Fibroblast of lung (primary cell): Measurements from ENCODE around the gene ALOX12. TPM values are rescaled to one million over a fixed set of nuclear protein-coding genes. Genes with fewer than 3 reads are reported as not detected.
"Not testable (repeated sequence)": the region's sequence is repeated elsewhere in the genome, so short reads cannot be mapped to it uniquely, and the experiment has no call there.

ENCODE experiments used
- DNase-seq, 2 donors: peaks; one replicate each; pipeline versions ENCODE4 v3.0.0 to v3.0.0-alpha.2; 2010; ENCODE audit warnings: low read depth in 2 of 2
- H2AFZ ChIP-seq: 2 replicates; pipeline ENCODE4 v1.5.1; 2012; ENCODE audit warnings: low read length, control low read depth, inconsistent platforms
- H3K27ac ChIP-seq: 2 replicates; pipeline ENCODE4 v1.5.1; 2011; ENCODE audit warnings: low read length, control low read depth; ENCODE audit not compliant: insufficient read depth
- H3K27me3 ChIP-seq: 2 replicates; pipeline ENCODE4 v1.5.1; 2011; ENCODE audit warnings: mild to moderate bottlenecking, low read length; ENCODE audit not compliant: control insufficient read depth, insufficient read depth
- H3K36me3 ChIP-seq: 2 replicates; pipeline ENCODE4 v1.5.1; 2011; ENCODE audit warnings: low read length; ENCODE audit not compliant: control insufficient read depth, insufficient read depth
- H3K4me1 ChIP-seq: 2 replicates; pipeline ENCODE4 v1.5.1; 2011; ENCODE audit warnings: low read length; ENCODE audit not compliant: control insufficient read depth, insufficient read depth; ENCODE audit errors: extremely low read depth
- H3K4me2 ChIP-seq: 2 replicates; pipeline ENCODE4 v1.5.1; 2011; ENCODE audit warnings: low read length, control low read depth; ENCODE audit not compliant: insufficient read depth; ENCODE audit errors: extremely low read depth
- H3K4me3 ChIP-seq, 4 experiments: fragments of 200-600 bp in 1 of 4; sonication (generic) in 1 of 4; replicated peaks in 1 of 4; 2 replicates each; pipeline ENCODE4 v1.5.1; 2011 to 2016; ENCODE audit warnings: low read length in 4 of 4, low read depth in 3 of 4, mild to moderate bottlenecking in 3 of 4, control low read depth in 2 of 4, inconsistent platforms in 1 of 4, mixed read lengths in 1 of 4; ENCODE audit not compliant: insufficient read depth in 1 of 4; ENCODE audit errors: control extremely low read depth in 1 of 4
- H3K79me2 ChIP-seq: 2 replicates; pipeline ENCODE4 v1.5.1; 2012; ENCODE audit warnings: mild to moderate bottlenecking, low read length, inconsistent platforms; ENCODE audit not compliant: control insufficient read depth, insufficient read depth
- H3K9ac ChIP-seq: 2 replicates; pipeline ENCODE4 v1.5.1; 2011; ENCODE audit warnings: mild to moderate bottlenecking, low read length, control low read depth; ENCODE audit not compliant: insufficient read depth
- H3K9me3 ChIP-seq: 2 replicates; pipeline ENCODE4 v1.5.1; 2012; ENCODE audit warnings: low read depth, low read length; ENCODE audit not compliant: control insufficient read depth, insufficient read depth
- H4K20me1 ChIP-seq: 2 replicates; pipeline ENCODE4 v1.5.1; 2011; ENCODE audit warnings: low read length; ENCODE audit not compliant: control insufficient read depth, insufficient read depth; ENCODE audit errors: extremely low read depth
- CTCF ChIP-seq, 2 donors: IDR thresholded peaks in 1 of 2; conservative IDR thresholded peaks in 1 of 2; 1 replicate in 1 of 2; 2 replicates in 1 of 2; pipeline ENCODE4 v1.5.1; 2011 to 2012; ENCODE audit warnings: low read length in 2 of 2, control low read depth in 1 of 2, inconsistent platforms in 1 of 2, low read depth in 1 of 2, mild to moderate bottlenecking in 1 of 2
- EZH2 ChIP-seq: IDR thresholded peaks from 2 replicates; pipeline ENCODE4 v1.5.1; 2012; ENCODE audit warnings: low read length, control low read depth, mild to moderate bottlenecking; ENCODE audit errors: missing control alignments
- polyA plus RNA-seq, 2 donors: library from polyadenylated mRNA; depleted of rRNA in 1 of 2; stranded (reverse) in 1 of 2; unstranded in 1 of 2; fragments of >200 nt; gene quantifications; 2 replicates each; pipeline ENCODE4 v1.2.1, GENCODE V29; 2011 to 2012; ENCODE audit warnings: missing spikeins in 1 of 2
- total RNA-seq: library from RNA; depleted of rRNA; stranded (reverse); fragments of >200 nt; gene quantifications from 2 replicates; pipeline ENCODE4 v1.2.1, GENCODE V29; 2014

ALOX12 gene
- total and polyA plus RNA-seq, 2 donors (not counting 1 experiment from before 2014, with no cell fraction given), result 0.06 to 0.17 TPM

GRCh38 chr17:6989779-6990178 lies 6.1 kb upstream of the ALOX12 start:
- no peaks in the 10 kb centered on the region for H3K9me3 ChIP-seq
- H3K27ac ChIP-seq, result no peak overlapping the region
- H3K4me3 ChIP-seq, result no peak overlapping the region
- DNase-seq, result peak in 1 of 2 donors; percentile 26
- no peaks in the 10 kb centered on the region for H4K20me1 ChIP-seq
- H3K9ac ChIP-seq, result no peak overlapping the region
- H3K36me3 ChIP-seq, result no peaks in the 10 kb centered on the region
- H3K4me1 ChIP-seq, result no peaks in the 10 kb centered on the region
- no peak overlapping the region for H3K4me2 ChIP-seq
- no peak overlapping the region for H2AFZ ChIP-seq
- H3K79me2 ChIP-seq, result no peaks in the 10 kb centered on the region
- TF ChIP-seq EZH2, result no peak
- H3K27me3 ChIP-seq, result no peaks in the 10 kb centered on the region

GRCh38 chr17:6993613-6994056 lies 2.2 kb upstream of the ALOX12 start:
- not testable (repeated sequence) for H3K79me2 ChIP-seq, H3K36me3 ChIP-seq, H3K4me3 ChIP-seq, H4K20me1 ChIP-seq, H3K4me2 ChIP-seq, H3K27ac ChIP-seq, H3K9ac ChIP-seq, H3K4me1 ChIP-seq, DNase-seq, H2AFZ ChIP-seq, H3K9me3 ChIP-seq, H3K27me3 ChIP-seq

GRCh38 chr17:6994118-6994598 lies 1.7 kb upstream of the ALOX12 start:
- H2AFZ ChIP-seq, result no peak overlapping the region
- H3K27ac ChIP-seq, result no peak overlapping the region
- no peak overlapping the region for H3K9ac ChIP-seq
- no peaks in the 10 kb centered on the region for H3K9me3 ChIP-seq
- no peak for DNase-seq
- TF ChIP-seq CTCF (conservative IDR thresholded peaks at IDR 0.05 in 1 of 2, IDR thresholded peaks at IDR 0.05 in 1 of 2; ENCODE audit: low read depth in 1 of 2, low read length in 2 of 2) (no peak), EZH2 (no peak)
- no peak overlapping the region for H3K4me2 ChIP-seq
- H3K79me2 ChIP-seq, result no peaks in the 10 kb centered on the region
- H4K20me1 ChIP-seq, result peaks cover 2% of the 10 kb centered on the region
- no peaks in the 10 kb centered on the region for H3K27me3 ChIP-seq
- H3K36me3 ChIP-seq, result peaks cover 5% of the 10 kb centered on the region
- H3K4me3 ChIP-seq, result no peak overlapping the region
- no peaks in the 10 kb centered on the region for H3K4me1 ChIP-seq

GRCh38 chr17:6994666-6995256 lies 1.1 kb upstream of the ALOX12 start:
- no peaks in the 10 kb centered on the region for H3K9me3 ChIP-seq
- no peak overlapping the region for H3K27ac ChIP-seq
- peak; percentile 11 to 29 for DNase-seq
- no peak overlapping the region for H2AFZ ChIP-seq
- peaks cover 7% of the 10 kb centered on the region for H3K36me3 ChIP-seq
- no peaks in the 10 kb centered on the region for H3K79me2 ChIP-seq
- no peak overlapping the region for H3K4me3 ChIP-seq
- H3K9ac ChIP-seq, result no peak overlapping the region
- no peaks in the 10 kb centered on the region for H3K27me3 ChIP-seq
- TF ChIP-seq EZH2, result no peak
- no peak for TF ChIP-seq CTCF (conservative IDR thresholded peaks at IDR 0.05 in 1 of 2, IDR thresholded peaks at IDR 0.05 in 1 of 2; ENCODE audit: low read depth in 1 of 2, low read length in 2 of 2)
- no peak overlapping the region for H3K4me2 ChIP-seq
- no peaks in the 10 kb centered on the region for H3K4me1 ChIP-seq
- peaks cover 2% of the 10 kb centered on the region for H4K20me1 ChIP-seq
